Lung (tissue), 12 donors: ENCODE results near the gene RNF13. TPM values are rescaled to one million over a fixed set of nuclear protein-coding genes. Genes with fewer than 3 reads are reported as not detected.

Experiments
- ATAC-seq: fragments of 200-7000 bp; cut with Tn5 transposase; one replicate; pipeline ENCODE4 v1.9.1; 2020; ENCODE audit warnings: moderate number of reproducible peaks; ENCODE audit not compliant: insufficient read depth, low FRiP score
- DNase-seq, 3 donors: peaks; one replicate each; pipeline ENCODE4 v3.0.0-alpha.2; 2013 to 2017
- H3K27ac ChIP-seq, 2 donors: one replicate each; pipeline ENCODE4 v1.5.1; 2013; ENCODE audit warnings: mild to moderate bottlenecking in 2 of 2, moderate library complexity in 2 of 2, control low read depth in 1 of 2, inconsistent platforms in 1 of 2, low read depth in 1 of 2, low read length in 1 of 2
- H3K27me3 ChIP-seq, 3 donors: one replicate each; pipeline ENCODE4 v1.5.1; 2013; ENCODE audit warnings: low read length in 2 of 3; ENCODE audit not compliant: control insufficient read depth in 3 of 3, insufficient read depth in 3 of 3
- H3K36me3 ChIP-seq, 4 donors: one replicate each; pipeline ENCODE4 v1.5.1; 2013; ENCODE audit warnings: low read length in 4 of 4, mild to moderate bottlenecking in 1 of 4, moderate library complexity in 1 of 4; ENCODE audit not compliant: control insufficient read depth in 4 of 4, insufficient read depth in 4 of 4
- H3K4me1 ChIP-seq, 5 donors: one replicate each; pipeline ENCODE4 v1.5.1; 2013; ENCODE audit warnings: low read length in 5 of 5, mild to moderate bottlenecking in 2 of 5, moderate library complexity in 1 of 5; ENCODE audit not compliant: control insufficient read depth in 5 of 5, insufficient read depth in 5 of 5
- H3K4me3 ChIP-seq: one replicate; pipeline ENCODE4 v1.5.1; 2013; ENCODE audit warnings: mild to moderate bottlenecking, control low read depth, moderate library complexity
- H3K9ac ChIP-seq, 2 donors: one replicate each; pipeline ENCODE4 v1.5.1; 2013; ENCODE audit warnings: low read length in 2 of 2, control low read depth in 1 of 2; ENCODE audit not compliant: insufficient read depth in 1 of 2
- H3K9me3 ChIP-seq, 4 donors: one replicate each; pipeline ENCODE4 v1.5.1; 2013; ENCODE audit warnings: low read length in 3 of 4, mild to moderate bottlenecking in 1 of 4, moderate library complexity in 1 of 4; ENCODE audit not compliant: control insufficient read depth in 4 of 4, insufficient read depth in 3 of 4
- WGBS, 2 donors: extraction: QIAGEN DNeasy Blood & Tissue Kit; methylation state at CpG; one replicate each; pipeline ENCODE4 v1.1.7; 2013; 5-methylcytosine and 5-hydroxymethylcytosine counted together
- polyA plus RNA-seq, 2 donors: library from polyadenylated mRNA; stranded (reverse); fragments of 200-250 nt; gene quantifications; one replicate each; pipeline ENCODE4 v1.2.1, GENCODE V29; 2013
- total RNA-seq, 2 donors: library from RNA; depleted of rRNA in 1 of 2; stranded (reverse); fragments of >200 nt in 1 of 2; gene quantifications; one replicate each; pipeline ENCODE4 v1.2.1, GENCODE V29; 2014 to 2021
- TF ChIP-seq, protein P1 (sequence below): IDR thresholded peaks from 2 replicates; pipeline ENCODE4 v1.5.1; 2012; ENCODE audit warnings: mild to moderate bottlenecking; ENCODE audit errors: control extremely low read depth, extremely low read depth
- donor health status: control.
- donor health status: control.
- donor health status: Bipolar disorder and iron deficiency.
- donor health status: healthy.
- donor health status: DM: yes; HTN: yes; CAD: no.

The RNF13 gene
- total and polyA plus RNA-seq, 4 donors, result 56.2 to 170 (median 96.7) TPM

DNA sequence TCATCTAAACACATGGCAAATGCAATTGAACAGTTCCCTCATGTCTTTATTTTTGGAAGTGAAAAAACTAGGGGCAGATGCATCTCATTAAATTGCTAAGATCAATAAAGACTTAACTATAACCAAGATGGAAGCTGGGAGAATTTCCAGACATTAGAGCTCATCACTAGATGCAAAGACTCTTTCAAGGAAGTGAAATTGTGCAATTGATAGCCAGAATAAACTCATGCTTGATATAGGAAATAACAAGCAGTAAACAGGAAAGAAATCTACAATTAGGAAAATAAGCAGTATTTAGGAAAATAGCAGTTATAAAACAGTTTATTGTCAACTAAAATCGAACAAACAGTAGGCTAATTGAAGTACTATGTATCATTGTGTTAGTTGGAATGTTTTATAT, 11.8 kb upstream of the RNF13 start:
- 71 to 81% methylated on average over 1 of the region's 1 CpG for WGBS, 2 donors
- Histone ChIP-seq H3K4me3 (no peak overlapping the region), H3K9ac (no peak overlapping the region), H3K27ac (no peak overlapping the region), H3K36me3 (no peaks in the 10 kb centered on the region), H3K4me1 (no peaks in the 10 kb centered on the region), H3K27me3 (no peaks in the 10 kb centered on the region), H3K9me3 (no peaks in the 10 kb centered on the region)
- DNase-seq, result no peak
- ATAC-seq, result no peak
- TF ChIP-seq, protein P1, sequence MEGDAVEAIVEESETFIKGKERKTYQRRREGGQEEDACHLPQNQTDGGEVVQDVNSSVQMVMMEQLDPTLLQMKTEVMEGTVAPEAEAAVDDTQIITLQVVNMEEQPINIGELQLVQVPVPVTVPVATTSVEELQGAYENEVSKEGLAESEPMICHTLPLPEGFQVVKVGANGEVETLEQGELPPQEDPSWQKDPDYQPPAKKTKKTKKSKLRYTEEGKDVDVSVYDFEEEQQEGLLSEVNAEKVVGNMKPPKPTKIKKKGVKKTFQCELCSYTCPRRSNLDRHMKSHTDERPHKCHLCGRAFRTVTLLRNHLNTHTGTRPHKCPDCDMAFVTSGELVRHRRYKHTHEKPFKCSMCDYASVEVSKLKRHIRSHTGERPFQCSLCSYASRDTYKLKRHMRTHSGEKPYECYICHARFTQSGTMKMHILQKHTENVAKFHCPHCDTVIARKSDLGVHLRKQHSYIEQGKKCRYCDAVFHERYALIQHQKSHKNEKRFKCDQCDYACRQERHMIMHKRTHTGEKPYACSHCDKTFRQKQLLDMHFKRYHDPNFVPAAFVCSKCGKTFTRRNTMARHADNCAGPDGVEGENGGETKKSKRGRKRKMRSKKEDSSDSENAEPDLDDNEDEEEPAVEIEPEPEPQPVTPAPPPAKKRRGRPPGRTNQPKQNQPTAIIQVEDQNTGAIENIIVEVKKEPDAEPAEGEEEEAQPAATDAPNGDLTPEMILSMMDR, result no peak

DNA sequence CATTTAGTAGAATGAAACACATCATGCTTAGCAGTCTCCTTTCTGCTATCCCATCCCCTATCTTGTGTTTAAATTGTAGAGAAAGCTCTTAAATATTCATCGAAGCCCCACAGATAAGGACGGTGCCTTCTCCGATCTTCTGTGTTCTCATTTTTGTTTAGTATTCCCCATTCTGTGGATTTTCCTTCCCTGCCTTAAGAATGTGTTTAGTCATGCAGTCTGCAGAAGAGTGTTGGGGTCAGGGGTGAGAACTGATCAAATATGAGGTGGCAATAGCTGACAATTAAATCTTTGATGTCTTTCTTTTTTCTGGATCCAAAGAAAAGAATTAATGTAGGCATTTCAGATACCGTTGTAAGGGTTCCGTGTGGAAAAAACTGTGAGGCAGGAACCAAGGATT, 11.4 kb upstream of the RNF13 start:
- Histone ChIP-seq H3K27ac (no peak overlapping the region), H3K36me3 (no peaks in the 10 kb centered on the region), H3K4me3 (no peak overlapping the region), H3K27me3 (no peaks in the 10 kb centered on the region), H3K9ac (no peak overlapping the region), H3K9me3 (no peaks in the 10 kb centered on the region), H3K4me1 (no peaks in the 10 kb centered on the region)
- 59 to 74% methylated on average over 5 of the region's 5 CpGs for WGBS, 2 donors
- no peak for DNase-seq
- no peak for ATAC-seq
- TF ChIP-seq, protein P1, result no peak

DNA sequence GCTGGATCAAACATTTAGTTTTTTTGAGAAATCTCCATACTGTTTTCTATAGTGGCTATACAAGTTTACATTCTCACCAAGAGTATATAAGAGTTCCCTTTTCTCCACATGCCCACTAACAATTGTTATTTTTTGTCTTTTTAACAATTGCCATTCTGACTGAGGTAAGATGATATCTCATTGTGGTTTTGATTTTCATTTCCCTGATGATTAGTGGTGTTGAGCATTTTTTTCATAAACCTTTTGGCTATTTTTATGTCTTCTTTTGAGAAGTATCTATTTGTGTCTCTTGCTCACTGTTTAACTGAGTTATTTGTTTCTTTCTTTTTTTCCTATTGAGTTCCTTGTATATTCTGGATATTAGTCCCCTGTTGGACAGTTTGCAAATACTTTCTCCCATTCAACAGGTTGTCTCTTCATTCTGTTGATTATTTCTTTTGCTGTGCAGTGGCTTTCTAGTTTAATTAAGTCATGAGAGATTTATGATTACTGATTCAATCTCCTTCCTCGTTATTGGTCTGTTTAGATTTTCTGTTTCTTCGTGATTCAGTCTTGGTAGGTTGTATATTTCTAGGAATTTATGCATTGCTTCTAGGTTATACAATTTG, 6.7 kb upstream of the RNF13 start:
- WGBS, 2 donors, result 31 to 53% methylated on average over 2 of the region's 2 CpGs
- no peaks in the 10 kb centered on the region for H3K9me3 ChIP-seq
- DNase-seq, result no peak

More for the DNA sequence above, 6.7 kb upstream of the RNF13 start:
- Histone ChIP-seq H3K27me3 (no peaks in the 10 kb centered on the region), H3K36me3 (no peaks in the 10 kb centered on the region), H3K27ac (no peak overlapping the region), H3K4me1 (no peaks in the 10 kb centered on the region), H3K4me3 (no peak overlapping the region), H3K9ac (no peak overlapping the region)
- no peak for ATAC-seq
- TF ChIP-seq, protein P1, result no peak
